ENCODE results near the gene CCDC107. TPM values are rescaled to one million over a fixed set of nuclear protein-coding genes. Genes with fewer than 3 reads are reported as not detected.
"Not testable (repeated sequence)": the region's sequence is repeated elsewhere in the genome, so short reads cannot be mapped to it uniquely, and the experiment has no call there.

The CCDC107 gene
- total RNA-seq, 2 experiments from 2014 or later = 11.4 to 20.3 TPM

DNA sequence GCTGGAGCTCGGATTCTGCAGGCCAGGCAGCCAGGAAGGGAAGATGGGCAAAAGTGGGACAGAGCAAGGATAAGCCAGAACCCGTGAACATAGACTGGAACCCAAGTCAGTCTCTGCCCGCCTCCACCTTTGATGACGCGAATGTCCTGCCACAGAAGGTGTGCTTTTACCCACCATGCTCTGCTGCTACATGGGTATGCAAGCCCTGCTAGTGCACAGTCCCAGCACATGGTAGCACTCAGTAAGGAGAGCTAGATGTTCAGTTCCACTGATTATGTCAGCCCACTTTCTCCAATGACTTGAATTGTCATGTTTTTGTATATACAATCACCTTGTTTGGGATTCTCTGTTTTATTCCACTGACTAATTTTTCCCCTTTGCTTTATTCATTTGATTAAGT is 28.5 kb upstream of the CCDC107 start:
- H3K4me3 ChIP-seq (ENCODE audit: low read depth, low read length, poor library complexity, severe bottlenecking) = no peak overlapping the region
- no peaks in the 10 kb centered on the region for H3K36me3 ChIP-seq (ENCODE audit: insufficient read depth, low read length)
- no peaks in the 10 kb centered on the region for H4K20me1 ChIP-seq (ENCODE audit: insufficient read depth, low read length)
- no peak overlapping the region for H3K4me2 ChIP-seq (ENCODE audit: low read length)
- no peak for DNase-seq (ENCODE audit: low spot score)
- H3K79me2 ChIP-seq (ENCODE audit: insufficient read depth, low read depth, low read length) = no peaks in the 10 kb centered on the region
- peaks cover 34% of the 10 kb centered on the region for H3K4me1 ChIP-seq (ENCODE audit: insufficient read depth, low read length, poor library complexity, severe bottlenecking)
- POLR2A ChIA-PET = interaction anchor here (0.5 to 4.3 kb wide), 8 partner anchors 10 to 174 kb away, joined by 3 to 37 read pairs (median 6); partner anchors contain the start of genes CCDC107, CD72, RMRP and SIT1
- no peak overlapping the region for H3K27ac ChIP-seq (ENCODE audit: low read depth, low read length, poor library complexity, severe bottlenecking)
- TF ChIP-seq, protein P1, sequence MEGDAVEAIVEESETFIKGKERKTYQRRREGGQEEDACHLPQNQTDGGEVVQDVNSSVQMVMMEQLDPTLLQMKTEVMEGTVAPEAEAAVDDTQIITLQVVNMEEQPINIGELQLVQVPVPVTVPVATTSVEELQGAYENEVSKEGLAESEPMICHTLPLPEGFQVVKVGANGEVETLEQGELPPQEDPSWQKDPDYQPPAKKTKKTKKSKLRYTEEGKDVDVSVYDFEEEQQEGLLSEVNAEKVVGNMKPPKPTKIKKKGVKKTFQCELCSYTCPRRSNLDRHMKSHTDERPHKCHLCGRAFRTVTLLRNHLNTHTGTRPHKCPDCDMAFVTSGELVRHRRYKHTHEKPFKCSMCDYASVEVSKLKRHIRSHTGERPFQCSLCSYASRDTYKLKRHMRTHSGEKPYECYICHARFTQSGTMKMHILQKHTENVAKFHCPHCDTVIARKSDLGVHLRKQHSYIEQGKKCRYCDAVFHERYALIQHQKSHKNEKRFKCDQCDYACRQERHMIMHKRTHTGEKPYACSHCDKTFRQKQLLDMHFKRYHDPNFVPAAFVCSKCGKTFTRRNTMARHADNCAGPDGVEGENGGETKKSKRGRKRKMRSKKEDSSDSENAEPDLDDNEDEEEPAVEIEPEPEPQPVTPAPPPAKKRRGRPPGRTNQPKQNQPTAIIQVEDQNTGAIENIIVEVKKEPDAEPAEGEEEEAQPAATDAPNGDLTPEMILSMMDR (conservative IDR thresholded peaks at IDR 0.05; ENCODE audit: low read length) = no peak
- no peak for TF ChIP-seq EZH2phosphoT487 (IDR thresholded peaks at IDR 0.05; ENCODE audit: borderline replicate concordance, low read depth, low read length)
- H3K9me3 ChIP-seq (ENCODE audit: low read length) = no peaks in the 10 kb centered on the region
- H2AFZ ChIP-seq (ENCODE audit: low read length) = peak overlapping the region; percentile 48
- no peaks in the 10 kb centered on the region for H3K9me2 ChIP-seq (ENCODE audit: insufficient read depth, low read length)
- CTCF ChIA-PET (ENCODE audit: unreplicated experiment) = no interaction called here
- intact Hi-C loops (cut with micrococcal nuclease; ENCODE audit: unreplicated experiment) = no loop called here
- BruUV-seq (replicated peaks) = no TSS peak

- Histone ChIP-seq H3K79me2 (ENCODE audit: insufficient read depth, low read depth, low read length) (no peaks in the 10 kb centered on the region), H3K4me1 (ENCODE audit: insufficient read depth, low read length, poor library complexity, severe bottlenecking) (peaks cover 71% of the 10 kb centered on the region), H3K27ac (ENCODE audit: low read depth, low read length, poor library complexity, severe bottlenecking) (peak overlapping the region; percentile 94), H3K36me3 (ENCODE audit: insufficient read depth, low read length) (peaks cover 8% of the 10 kb centered on the region), H3K4me2 (ENCODE audit: low read length) (peak overlapping the region; percentile 76), H3K9me2 (ENCODE audit: insufficient read depth, low read length) (no peaks in the 10 kb centered on the region), H4K20me1 (ENCODE audit: insufficient read depth, low read length) (no peaks in the 10 kb centered on the region), H3K4me3 (ENCODE audit: low read depth, low read length, poor library complexity, severe bottlenecking) (peak overlapping the region; percentile 28), H3K9me3 (ENCODE audit: low read length) (peaks cover 6% of the 10 kb centered on the region; the same call in 1 of the 2 replicates), H2AFZ (ENCODE audit: low read length) (peak overlapping the region; percentile 54; the same call in 1 of the 2 replicates)
- TF ChIP-seq, protein P1 (conservative IDR thresholded peaks at IDR 0.05; ENCODE audit: low read length) = no peak
- TF ChIP-seq EZH2phosphoT487 (IDR thresholded peaks at IDR 0.05; ENCODE audit: borderline replicate concordance, low read depth, low read length) = no peak
- no peak for DNase-seq (ENCODE audit: low spot score)
- BruUV-seq (replicated peaks) = no TSS peak
- ChIA-PET CTCF (ENCODE audit: unreplicated experiment) (no interaction called here), POLR2A (interaction anchor here (0.6 to 3.3 kb wide), 12 partner anchors 9 to 135 kb away, joined by 3 to 36 read pairs (median 4); partner anchors contain the start of gene ARHGEF39)
- intact Hi-C loops (cut with micrococcal nuclease; ENCODE audit: unreplicated experiment) = no loop called here
These were observed 22.4 kb upstream of the CCDC107 start for GRCh38 chr9:35635730-35636129.

DNA sequence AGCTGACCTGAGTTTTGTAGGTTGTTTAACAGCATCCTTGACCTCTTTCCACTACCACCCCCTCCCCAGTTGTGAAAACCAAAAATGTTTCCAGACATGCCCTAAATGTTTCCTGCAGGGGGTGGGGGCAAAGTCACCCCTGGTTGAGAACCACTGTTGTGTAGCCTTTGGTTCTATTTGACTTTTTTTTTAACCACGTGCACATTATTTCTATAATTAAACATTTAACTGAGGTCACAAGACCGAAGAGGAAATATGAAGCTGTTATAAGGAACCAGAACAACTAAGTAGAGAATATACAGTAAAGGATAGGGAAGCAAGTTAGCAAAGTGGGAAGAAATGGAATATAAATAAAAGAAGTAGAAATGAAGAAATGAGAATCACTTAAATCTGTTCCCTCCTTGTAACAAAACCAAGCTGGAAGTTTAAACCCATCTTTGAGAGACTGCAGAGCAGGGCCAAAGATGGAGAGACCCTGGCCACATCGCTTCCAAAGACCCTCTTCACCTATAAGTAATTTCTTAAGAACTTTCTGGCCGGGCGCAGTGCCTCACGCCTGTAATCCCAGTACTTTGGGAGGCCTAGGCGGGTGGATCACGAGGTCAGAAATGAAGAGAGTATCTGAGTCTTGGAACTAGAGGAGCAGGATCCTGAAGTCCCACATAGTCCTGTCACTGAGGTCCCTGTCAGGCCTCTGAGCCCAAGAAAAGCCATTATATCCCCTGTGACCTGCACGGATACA is 21.8 kb upstream of the CCDC107 start:
- DNase-seq (ENCODE audit: low spot score) = peak; percentile 82
- H3K4me1 ChIP-seq (ENCODE audit: insufficient read depth, low read length, poor library complexity, severe bottlenecking) = peaks cover 71% of the 10 kb centered on the region
- H3K79me2 ChIP-seq (ENCODE audit: insufficient read depth, low read depth, low read length) = no peaks in the 10 kb centered on the region
- H3K9me2 ChIP-seq (ENCODE audit: insufficient read depth, low read length) = no peaks in the 10 kb centered on the region
- peak overlapping the region; percentile 54; the same call in 1 of the 2 replicates for H2AFZ ChIP-seq (ENCODE audit: low read length)
- BruUV-seq (replicated peaks) = no TSS peak
- ChIA-PET CTCF (ENCODE audit: unreplicated experiment) (no interaction called here), POLR2A (interaction anchor here (0.6 to 3.3 kb wide), 11 partner anchors 9 to 28 kb away, joined by 3 to 36 read pairs (median 4); partner anchors contain the start of genes ARHGEF39 and SIT1)
- intact Hi-C loops (cut with micrococcal nuclease; ENCODE audit: unreplicated experiment) = no loop called here
- no peaks in the 10 kb centered on the region for H4K20me1 ChIP-seq (ENCODE audit: insufficient read depth, low read length)
- peaks cover 14% of the 10 kb centered on the region for H3K36me3 ChIP-seq (ENCODE audit: insufficient read depth, low read length)
- peak overlapping the region; percentile 28 for H3K4me3 ChIP-seq (ENCODE audit: low read depth, low read length, poor library complexity, severe bottlenecking)
- TF ChIP-seq, protein P1 (conservative IDR thresholded peaks at IDR 0.05; ENCODE audit: low read length) = no peak
- H3K27ac ChIP-seq (ENCODE audit: low read depth, low read length, poor library complexity, severe bottlenecking) = peak overlapping the region; percentile 94
- peak overlapping the region; percentile 76 for H3K4me2 ChIP-seq (ENCODE audit: low read length)
- H3K9me3 ChIP-seq (ENCODE audit: low read length) = peaks cover 9% of the 10 kb centered on the region; the same call in 1 of the 2 replicates

DNA sequence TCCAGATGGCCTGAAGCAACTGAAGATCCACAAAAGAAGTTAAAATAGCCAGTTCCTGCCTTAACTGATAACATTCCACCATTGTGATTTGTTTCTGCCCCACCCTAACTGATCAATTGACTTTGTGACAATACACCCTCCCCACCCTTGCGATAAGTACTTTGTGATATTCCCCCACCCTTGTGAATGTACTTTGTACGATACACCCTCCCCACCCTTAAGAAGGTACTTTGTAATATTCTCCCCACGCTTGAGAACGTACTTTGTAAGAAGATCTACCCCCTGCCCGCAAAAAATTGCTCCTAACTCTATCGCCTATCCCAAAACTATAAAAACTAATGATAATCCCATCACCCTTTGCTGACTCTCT is 21.2 kb upstream of the CCDC107 start:
- CTCF ChIA-PET (ENCODE audit: unreplicated experiment); H2AFZ ChIP-seq (ENCODE audit: low read length); H3K9me2 ChIP-seq (ENCODE audit: insufficient read depth, low read length); H3K79me2 ChIP-seq (ENCODE audit: insufficient read depth, low read depth, low read length); H3K9me3 ChIP-seq (ENCODE audit: low read length); intact Hi-C loops (cut with micrococcal nuclease; ENCODE audit: unreplicated experiment); BruUV-seq (replicated peaks); H4K20me1 ChIP-seq (ENCODE audit: insufficient read depth, low read length); DNase-seq (ENCODE audit: low spot score): not testable (repeated sequence)
- Histone ChIP-seq H3K4me3 (ENCODE audit: low read depth, low read length, poor library complexity, severe bottlenecking) (peak overlapping the region; percentile 28), H3K36me3 (ENCODE audit: insufficient read depth, low read length) (peaks cover 19% of the 10 kb centered on the region), H3K4me2 (ENCODE audit: low read length) (peak overlapping the region; percentile 76), H3K4me1 (ENCODE audit: insufficient read depth, low read length, poor library complexity, severe bottlenecking) (peaks cover 71% of the 10 kb centered on the region), H3K27ac (ENCODE audit: low read depth, low read length, poor library complexity, severe bottlenecking) (peak overlapping the region; percentile 94)
- POLR2A ChIA-PET = interaction anchor here (0.6 to 3.3 kb wide), 8 partner anchors 10 to 28 kb away, joined by 3 to 36 read pairs (median 5); partner anchors contain the start of genes ARHGEF39 and SIT1

Measured in OCI-LY7 (cell line).